Measurements from ENCODE around the gene DBH.

Gene DBH

GRCh38 chr9:133628766-133629165 is 7.4 kb upstream of the DBH start:
- no peak for DNase-seq (ENCODE audit: low read depth in 1 of 2, low spot score in 1 of 2)
- no peaks in the 10 kb centered on the region for H3K27me3 ChIP-seq (ENCODE audit: insufficient read depth, poor library complexity, severe bottlenecking)
- no peak for TF ChIP-seq CTCF (IDR thresholded peaks at IDR 0.05; ENCODE audit: insufficient read depth, low read length)
- H3K27ac ChIP-seq (replicated peaks), result no peak overlapping the region
- no peak overlapping the region for H3K4me3 ChIP-seq (replicated peaks; ENCODE audit: insufficient read depth, low read length)

- Histone ChIP-seq H3K27me3 (ENCODE audit: insufficient read depth, poor library complexity, severe bottlenecking) (no peaks in the 10 kb centered on the region), H3K27ac (replicated peaks) (no peak overlapping the region), H3K4me3 (replicated peaks; ENCODE audit: insufficient read depth, low read length) (no peak overlapping the region)
- TF ChIP-seq CTCF (IDR thresholded peaks at IDR 0.05; ENCODE audit: insufficient read depth, low read length) (no peak), SPI1 (IDR thresholded peaks at IDR 0.05; ENCODE audit: borderline replicate concordance, low read depth) (no peak), GABPA (IDR thresholded peaks at IDR 0.05; ENCODE audit: low read depth) (no peak), POLR2AphosphoS5 (IDR thresholded peaks at IDR 0.05; ENCODE audit: low read depth) (no peak)
- TF ChIP-seq, protein P1, sequence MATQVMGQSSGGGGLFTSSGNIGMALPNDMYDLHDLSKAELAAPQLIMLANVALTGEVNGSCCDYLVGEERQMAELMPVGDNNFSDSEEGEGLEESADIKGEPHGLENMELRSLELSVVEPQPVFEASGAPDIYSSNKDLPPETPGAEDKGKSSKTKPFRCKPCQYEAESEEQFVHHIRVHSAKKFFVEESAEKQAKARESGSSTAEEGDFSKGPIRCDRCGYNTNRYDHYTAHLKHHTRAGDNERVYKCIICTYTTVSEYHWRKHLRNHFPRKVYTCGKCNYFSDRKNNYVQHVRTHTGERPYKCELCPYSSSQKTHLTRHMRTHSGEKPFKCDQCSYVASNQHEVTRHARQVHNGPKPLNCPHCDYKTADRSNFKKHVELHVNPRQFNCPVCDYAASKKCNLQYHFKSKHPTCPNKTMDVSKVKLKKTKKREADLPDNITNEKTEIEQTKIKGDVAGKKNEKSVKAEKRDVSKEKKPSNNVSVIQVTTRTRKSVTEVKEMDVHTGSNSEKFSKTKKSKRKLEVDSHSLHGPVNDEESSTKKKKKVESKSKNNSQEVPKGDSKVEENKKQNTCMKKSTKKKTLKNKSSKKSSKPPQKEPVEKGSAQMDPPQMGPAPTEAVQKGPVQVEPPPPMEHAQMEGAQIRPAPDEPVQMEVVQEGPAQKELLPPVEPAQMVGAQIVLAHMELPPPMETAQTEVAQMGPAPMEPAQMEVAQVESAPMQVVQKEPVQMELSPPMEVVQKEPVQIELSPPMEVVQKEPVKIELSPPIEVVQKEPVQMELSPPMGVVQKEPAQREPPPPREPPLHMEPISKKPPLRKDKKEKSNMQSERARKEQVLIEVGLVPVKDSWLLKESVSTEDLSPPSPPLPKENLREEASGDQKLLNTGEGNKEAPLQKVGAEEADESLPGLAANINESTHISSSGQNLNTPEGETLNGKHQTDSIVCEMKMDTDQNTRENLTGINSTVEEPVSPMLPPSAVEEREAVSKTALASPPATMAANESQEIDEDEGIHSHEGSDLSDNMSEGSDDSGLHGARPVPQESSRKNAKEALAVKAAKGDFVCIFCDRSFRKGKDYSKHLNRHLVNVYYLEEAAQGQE (IDR thresholded peaks at IDR 0.05; ENCODE audit: insufficient replicate concordance, low read depth), result no peak
- DNase-seq (ENCODE audit: low read depth in 1 of 2, low spot score in 1 of 2), result no peak
Observed at GRCh38 chr9:133629221-133630110, 6.7 kb upstream of the DBH start.

DNA sequence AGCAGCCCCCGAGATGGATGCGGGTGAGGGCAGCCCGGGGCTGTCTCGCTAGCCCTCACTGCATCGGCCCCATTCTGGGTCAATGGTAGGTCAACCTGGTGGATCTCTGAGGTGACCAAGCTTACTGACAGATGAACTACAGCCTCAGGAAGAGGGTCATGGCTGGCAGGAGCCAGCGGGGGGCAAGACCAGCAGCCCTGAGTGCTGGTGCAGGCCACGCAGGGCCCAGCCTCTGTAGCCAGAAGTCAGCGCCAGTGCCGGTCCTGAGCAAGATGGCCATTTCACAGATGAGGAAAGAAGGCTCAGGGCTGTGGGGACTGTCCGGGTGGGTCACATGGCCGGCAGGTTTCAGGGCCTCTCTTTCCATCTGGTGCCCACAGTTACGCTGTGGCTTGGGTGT is 5.1 kb upstream of the DBH start:
- Histone ChIP-seq H3K27ac (replicated peaks) (no peak overlapping the region), H3K27me3 (ENCODE audit: insufficient read depth, poor library complexity, severe bottlenecking) (no peaks in the 10 kb centered on the region), H3K4me3 (replicated peaks; ENCODE audit: insufficient read depth, low read length) (no peak overlapping the region)
- TF ChIP-seq, protein P1 (IDR thresholded peaks at IDR 0.05; ENCODE audit: insufficient replicate concordance, low read depth), result no peak
- no peak for TF ChIP-seq CTCF (IDR thresholded peaks at IDR 0.05; ENCODE audit: insufficient read depth, low read length)
- no peak for TF ChIP-seq POLR2AphosphoS5 (IDR thresholded peaks at IDR 0.05; ENCODE audit: low read depth)
- no peak for TF ChIP-seq SPI1 (IDR thresholded peaks at IDR 0.05; ENCODE audit: borderline replicate concordance, low read depth)
- no peak for TF ChIP-seq GABPA (IDR thresholded peaks at IDR 0.05; ENCODE audit: low read depth)
- DNase-seq (ENCODE audit: low read depth in 1 of 2, low spot score in 1 of 2), result no peak
